Measurements from ENCODE around the gene MEPE. TPM values are rescaled to one million over a fixed set of nuclear protein-coding genes. Genes with fewer than 3 reads are reported as not detected.
A peak's percentile ranks its signal among the peaks of the same experiment; 100 is the strongest.

Gene MEPE
- total and polyA plus RNA-seq, 2 experiments from 2014 or later, result not detected

- Histone ChIP-seq H3K4me3 (peak overlapping the region; percentile 54), H3K9me2 (ENCODE audit: insufficient read depth) (no peaks in the 10 kb centered on the region), H3K4me2 (ENCODE audit: unreplicated experiment) (peak overlapping the region; percentile 86), H3K9ac (peak overlapping the region; percentile 55), H3K79me2 (ENCODE audit: insufficient read depth) (no peaks in the 10 kb centered on the region), H2AFZ (peak overlapping the region; percentile 52), H4K20me1 (ENCODE audit: insufficient read depth) (no peaks in the 10 kb centered on the region), H3F3A (ENCODE audit: insufficient read depth) (peaks cover 17% of the 10 kb centered on the region), H3K9me3 (ENCODE audit: low read depth) (no peaks in the 10 kb centered on the region), H3K27ac (peak overlapping the region; percentile 87), H3K27me3 (replicated peaks; ENCODE audit: insufficient read depth) (no peaks in the 10 kb centered on the region), H3K4me1 (ENCODE audit: insufficient read depth) (peaks cover 16% of the 10 kb centered on the region), H3K36me3 (ENCODE audit: low read depth) (no peaks in the 10 kb centered on the region)
- WGBS, 2 experiments (ENCODE audit: low coverage in 1 of 2, low lambda C conversion rate in 2 of 2, missing lambda C conversion rate in 2 of 2), result 68 to 72% methylated on average over 1 of the region's 1 CpG
- in situ Hi-C loops (cut with MboI), result loop anchor here (10.0 to 25.0 kb wide), 2 partner anchors 290 to 507 kb away; no protein-coding TSS in a partner anchor
- TF ChIP-seq EZH2phosphoT487 (IDR thresholded peaks at IDR 0.05; ENCODE audit: insufficient read depth, low read depth) (no peak), EZH2 (IDR thresholded peaks at IDR 0.05; ENCODE audit: insufficient read depth, poor library complexity, severe bottlenecking) (no peak)
- DNase-seq, result peak; percentile 61
These were observed 11.7 kb downstream of the MEPE start for GRCh38 chr4:87844452-87844851.

- TF ChIP-seq EZH2phosphoT487 (IDR thresholded peaks at IDR 0.05; ENCODE audit: insufficient read depth, low read depth) (no peak), EZH2 (IDR thresholded peaks at IDR 0.05; ENCODE audit: insufficient read depth, poor library complexity, severe bottlenecking) (no peak)
- Histone ChIP-seq H3K9ac (no peak overlapping the region), H2AFZ (no peak overlapping the region), H3K27ac (no peak overlapping the region), H3K79me2 (ENCODE audit: insufficient read depth) (no peaks in the 10 kb centered on the region), H3K9me3 (ENCODE audit: low read depth) (no peaks in the 10 kb centered on the region), H3K36me3 (ENCODE audit: low read depth) (no peaks in the 10 kb centered on the region), H3K4me1 (ENCODE audit: insufficient read depth) (peaks cover 16% of the 10 kb centered on the region), H3F3A (ENCODE audit: insufficient read depth) (peaks cover 17% of the 10 kb centered on the region), H3K4me2 (ENCODE audit: unreplicated experiment) (no peak overlapping the region), H3K4me3 (no peak overlapping the region), H3K27me3 (replicated peaks; ENCODE audit: insufficient read depth) (no peaks in the 10 kb centered on the region), H3K9me2 (ENCODE audit: insufficient read depth) (no peaks in the 10 kb centered on the region), H4K20me1 (ENCODE audit: insufficient read depth) (no peaks in the 10 kb centered on the region)
- 81 to 89% methylated on average over 5 of the region's 5 CpGs for WGBS, 2 experiments (ENCODE audit: low coverage in 1 of 2, low lambda C conversion rate in 2 of 2, missing lambda C conversion rate in 2 of 2)
- in situ Hi-C loops (cut with MboI), result loop anchor here (10.0 to 25.0 kb wide), 2 partner anchors 291 to 509 kb away; no protein-coding TSS in a partner anchor
- DNase-seq, result no peak
These were observed 13.5 kb downstream of the MEPE start for GRCh38 chr4:87846226-87846625.

GRCh38 chr4:87848622-87849351 lies 16.0 kb downstream of the MEPE start:
- H3K27ac ChIP-seq, result no peak overlapping the region
- no peaks in the 10 kb centered on the region for H4K20me1 ChIP-seq (ENCODE audit: insufficient read depth)
- H3K4me2 ChIP-seq (ENCODE audit: unreplicated experiment), result peak overlapping the region; percentile 80
- H3K79me2 ChIP-seq (ENCODE audit: insufficient read depth), result no peaks in the 10 kb centered on the region
- in situ Hi-C loops (cut with MboI), result loop anchor here (10.0 to 25.0 kb wide), 2 partner anchors 294 to 511 kb away; no protein-coding TSS in a partner anchor
- no peaks in the 10 kb centered on the region for H3K36me3 ChIP-seq (ENCODE audit: low read depth)
- peak overlapping the region; percentile 56 for H3K4me3 ChIP-seq
- H3K4me1 ChIP-seq (ENCODE audit: insufficient read depth), result peaks cover 10% of the 10 kb centered on the region
- H3K27me3 ChIP-seq (replicated peaks; ENCODE audit: insufficient read depth), result no peaks in the 10 kb centered on the region
- DNase-seq, result peak; percentile 84
- H3K9ac ChIP-seq, result 0 out of 2 replicates have a peak overlapping the region, but pooled peaks have one; percentile 3
- H3K9me3 ChIP-seq (ENCODE audit: low read depth), result no peaks in the 10 kb centered on the region
- H3K9me2 ChIP-seq (ENCODE audit: insufficient read depth), result no peaks in the 10 kb centered on the region
- H2AFZ ChIP-seq, result peak overlapping the region; percentile 80
- H3F3A ChIP-seq (ENCODE audit: insufficient read depth), result peaks cover 7% of the 10 kb centered on the region
- WGBS, 2 experiments (ENCODE audit: low coverage in 1 of 2, low lambda C conversion rate in 2 of 2, missing lambda C conversion rate in 2 of 2), result 12% methylated on average over 15 of the region's 15 CpGs
- TF ChIP-seq EZH2 (IDR thresholded peaks at IDR 0.05; ENCODE audit: insufficient read depth, poor library complexity, severe bottlenecking), result no peak
- no peak for TF ChIP-seq EZH2phosphoT487 (IDR thresholded peaks at IDR 0.05; ENCODE audit: insufficient read depth, low read depth)

- TF ChIP-seq EZH2 (IDR thresholded peaks at IDR 0.05; ENCODE audit: insufficient read depth, poor library complexity, severe bottlenecking) (no peak), EZH2phosphoT487 (IDR thresholded peaks at IDR 0.05; ENCODE audit: insufficient read depth, low read depth) (no peak)
- H3K27ac ChIP-seq, result no peak overlapping the region
- H3F3A ChIP-seq (ENCODE audit: insufficient read depth), result peaks cover under 1% of the 10 kb centered on the region
- no peak for DNase-seq
- no peaks in the 10 kb centered on the region for H3K9me3 ChIP-seq (ENCODE audit: low read depth)
- peaks cover 2% of the 10 kb centered on the region for H3K4me1 ChIP-seq (ENCODE audit: insufficient read depth)
- no peaks in the 10 kb centered on the region for H3K36me3 ChIP-seq (ENCODE audit: low read depth)
- no peak overlapping the region for H3K4me3 ChIP-seq
- 34 to 37% methylated on average over 4 of the region's 4 CpGs for WGBS, 2 experiments (ENCODE audit: low coverage in 1 of 2, low lambda C conversion rate in 2 of 2, missing lambda C conversion rate in 2 of 2)
- no peaks in the 10 kb centered on the region for H4K20me1 ChIP-seq (ENCODE audit: insufficient read depth)
- no peak overlapping the region for H3K4me2 ChIP-seq (ENCODE audit: unreplicated experiment)
- no peak overlapping the region for H3K9ac ChIP-seq
- H3K27me3 ChIP-seq (replicated peaks; ENCODE audit: insufficient read depth), result no peaks in the 10 kb centered on the region
- H3K9me2 ChIP-seq (ENCODE audit: insufficient read depth), result no peaks in the 10 kb centered on the region
- no peaks in the 10 kb centered on the region for H3K79me2 ChIP-seq (ENCODE audit: insufficient read depth)
- in situ Hi-C loops (cut with MboI), result loop anchor here (10.0 to 25.0 kb wide), 4 partner anchors 115 to 512 kb away; no protein-coding TSS in a partner anchor
- H2AFZ ChIP-seq, result peak overlapping the region; percentile 80; the same call in 1 of the 2 replicates
These were observed 16.8 kb downstream of the MEPE start for GRCh38 chr4:87849612-87850011.

All from GM23248 (cell line).